Liver (tissue), 9 donors: ENCODE measurements around the gene ARHGAP8. TPM values are rescaled to one million over a fixed set of nuclear protein-coding genes. Genes with fewer than 3 reads are reported as not detected.

Source experiments
- DNase-seq: peaks from one replicate; pipeline ENCODE4 v3.0.0-alpha.2; 2017; ENCODE audit warnings: low spot score
- H3K27ac ChIP-seq, 2 donors: one replicate each; pipeline ENCODE4 v1.7.0; 2013; ENCODE audit warnings: inconsistent platforms in 2 of 2, low read length in 2 of 2, control low read depth in 1 of 2, low read depth in 1 of 2, mild to moderate bottlenecking in 1 of 2
- H3K27me3 ChIP-seq, 4 donors: one replicate each; pipeline versions ENCODE4 v1.6.1 to v1.7.0; 2013; ENCODE audit warnings: low read length in 3 of 4, inconsistent platforms in 1 of 4, mild to moderate bottlenecking in 1 of 4, moderate library complexity in 1 of 4; ENCODE audit not compliant: control insufficient read depth in 4 of 4, insufficient read depth in 4 of 4
- H3K36me3 ChIP-seq, 4 donors: one replicate each; pipeline versions ENCODE4 v1.6.1 to v1.7.0; 2013; ENCODE audit warnings: low read length in 3 of 4, mild to moderate bottlenecking in 3 of 4, low read depth in 1 of 4, moderate library complexity in 1 of 4; ENCODE audit not compliant: control insufficient read depth in 4 of 4, insufficient read depth in 3 of 4
- H3K4me1 ChIP-seq, 4 donors: one replicate each; pipeline versions ENCODE4 v1.6.1 to v1.7.0; 2013; ENCODE audit warnings: low read length in 3 of 4, mild to moderate bottlenecking in 3 of 4, moderate library complexity in 1 of 4; ENCODE audit not compliant: control insufficient read depth in 4 of 4, insufficient read depth in 4 of 4
- H3K4me3 ChIP-seq, 3 donors: one replicate each; pipeline versions ENCODE4 v1.6.1 to v1.7.0; 2013; ENCODE audit warnings: low read length in 3 of 3, control low read depth in 1 of 3, low read depth in 1 of 3, mild to moderate bottlenecking in 1 of 3
- H3K9ac ChIP-seq, 2 donors: one replicate each; pipeline ENCODE4 v1.7.0; 2013; ENCODE audit warnings: low read length in 2 of 2, mild to moderate bottlenecking in 2 of 2, moderate library complexity in 2 of 2, control low read depth in 1 of 2, low read depth in 1 of 2
- H3K9me3 ChIP-seq, 4 donors: one replicate each; pipeline versions ENCODE4 v1.6.1 to v1.7.0; 2013; ENCODE audit warnings: low read length in 3 of 4; ENCODE audit not compliant: control insufficient read depth in 4 of 4
- CTCF ChIP-seq: fragments of 150-350 bp; IDR thresholded peaks from 2 replicates; pipeline ENCODE4 v1.5.1; 2017; ENCODE audit warnings: improper control_type of control experiment, low read depth, low read length; ENCODE audit not compliant: missing input control
- EGR1 ChIP-seq, 2 donors: IDR thresholded peaks; 2 replicates each; pipeline ENCODE4 v1.6.1; 2016 to 2018; ENCODE audit warnings: antibody characterized with exemption in 2 of 2, low read depth in 2 of 2
- FOXA1 ChIP-seq: IDR thresholded peaks from 2 replicates; pipeline ENCODE4 v1.6.1; 2016; ENCODE audit warnings: antibody characterized with exemption
- FOXA2 ChIP-seq: IDR thresholded peaks from 2 replicates; pipeline ENCODE4 v1.6.1; 2016; ENCODE audit warnings: antibody characterized with exemption
- HNF4A ChIP-seq, 2 donors: conservative IDR thresholded peaks; 2 replicates each; pipeline ENCODE4 v1.6.1; 2016; ENCODE audit warnings: antibody characterized with exemption in 2 of 2, mild to moderate bottlenecking in 2 of 2
- HNF4G ChIP-seq: IDR thresholded peaks from 2 replicates; pipeline ENCODE4 v1.6.1; 2016; ENCODE audit warnings: antibody characterized with exemption
- JUND ChIP-seq, 2 donors: IDR thresholded peaks; 2 replicates each; pipeline ENCODE4 v1.6.1; 2016; ENCODE audit warnings: antibody characterized with exemption in 2 of 2
- NR2F2 ChIP-seq: IDR thresholded peaks from 2 replicates; pipeline ENCODE4 v1.6.1; 2016; ENCODE audit warnings: antibody characterized with exemption
- RAD21 ChIP-seq, 2 donors: IDR thresholded peaks; 2 replicates each; pipeline ENCODE4 v1.6.1; 2016; ENCODE audit warnings: antibody characterized with exemption in 2 of 2, mild to moderate bottlenecking in 2 of 2
- RXRA ChIP-seq, 2 donors: IDR thresholded peaks; 2 replicates each; pipeline ENCODE4 v1.6.1; 2017 to 2018; ENCODE audit warnings: antibody characterized with exemption in 2 of 2, mild to moderate bottlenecking in 1 of 2
- SP1 ChIP-seq: IDR thresholded peaks from 2 replicates; pipeline ENCODE4 v1.6.1; 2018; ENCODE audit warnings: antibody characterized with exemption, mild to moderate bottlenecking
- TAF1 ChIP-seq: conservative IDR thresholded peaks from 2 replicates; pipeline ENCODE4 v1.6.1; 2016; ENCODE audit warnings: antibody characterized with exemption, mild to moderate bottlenecking
- YY1 ChIP-seq: IDR thresholded peaks from 2 replicates; pipeline ENCODE4 v1.6.1; 2016; ENCODE audit warnings: antibody characterized with exemption, mild to moderate bottlenecking
- WGBS: extraction: QIAGEN DNeasy Blood & Tissue Kit; methylation state at CpG from one replicate; pipeline ENCODE4 v1.1.7; 2013; 5-methylcytosine and 5-hydroxymethylcytosine counted together
- polyA plus RNA-seq, 2 donors: library from polyadenylated mRNA; stranded (reverse) in 1 of 2; unstranded in 1 of 2; fragments of 200-250 nt in 1 of 2; fragments of >200 nt in 1 of 2; fragmentation: Nextera tagmentation in 1 of 2; extraction: Ambion mirVana in 1 of 2; gene quantifications; one replicate each; pipeline versions ENCODE4 v1.2.1 to v1.2.3, GENCODE V29; 2013 to 2015
- total RNA-seq, 2 donors: library from RNA; depleted of rRNA; stranded (reverse); fragments of >200 nt; gene quantifications; one replicate each; pipeline ENCODE4 v1.2.3, GENCODE V29; 2014
- TF ChIP-seq, protein P1 (sequence below): IDR thresholded peaks from 2 replicates; pipeline ENCODE4 v1.6.1; 2016; ENCODE audit warnings: antibody characterized with exemption, mild to moderate bottlenecking
- TF ChIP-seq, protein P2 (sequence below): IDR thresholded peaks from 2 replicates; pipeline ENCODE4 v1.6.1; 2016; ENCODE audit warnings: antibody characterized with exemption
- TF ChIP-seq, protein P3 (sequence below): IDR thresholded peaks from 2 replicates; pipeline ENCODE4 v1.6.1; 2016; ENCODE audit warnings: antibody characterized with exemption
- TF ChIP-seq, protein P4 (sequence below): IDR thresholded peaks from 2 replicates; pipeline ENCODE4 v1.6.1; 2016; ENCODE audit warnings: antibody characterized with exemption
- donor health status: healthy.
- donor health status: healthy.
- donor health status: healthy.
- donor health status: healthy.
- donor health status: healthy.

Gene ARHGAP8
- total and polyA plus RNA-seq, 4 donors, result 0.58 to 1.8 (median 1.1) TPM

DNA sequence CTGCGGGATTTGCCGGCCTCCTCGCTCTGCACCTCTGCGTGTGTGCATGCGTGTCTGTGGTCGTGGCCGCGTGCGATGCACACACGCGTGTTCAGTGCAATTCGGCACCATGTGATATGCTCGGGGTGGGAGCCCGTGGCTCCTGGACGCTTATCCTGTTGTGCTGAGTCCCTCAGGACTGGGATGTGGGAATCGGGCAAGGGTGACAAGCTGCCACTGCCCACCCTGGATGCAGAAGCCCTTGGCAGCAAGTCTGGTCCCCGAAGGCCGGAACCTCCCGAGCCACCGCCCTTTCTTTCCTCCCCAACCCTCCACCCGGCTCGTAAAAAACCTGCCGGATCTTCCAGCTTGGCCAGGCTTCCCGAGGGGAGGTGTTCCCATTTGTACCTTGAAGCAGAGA, 129.2 kb downstream of the ARHGAP8 start (continued):
- TF ChIP-seq, protein P1, sequence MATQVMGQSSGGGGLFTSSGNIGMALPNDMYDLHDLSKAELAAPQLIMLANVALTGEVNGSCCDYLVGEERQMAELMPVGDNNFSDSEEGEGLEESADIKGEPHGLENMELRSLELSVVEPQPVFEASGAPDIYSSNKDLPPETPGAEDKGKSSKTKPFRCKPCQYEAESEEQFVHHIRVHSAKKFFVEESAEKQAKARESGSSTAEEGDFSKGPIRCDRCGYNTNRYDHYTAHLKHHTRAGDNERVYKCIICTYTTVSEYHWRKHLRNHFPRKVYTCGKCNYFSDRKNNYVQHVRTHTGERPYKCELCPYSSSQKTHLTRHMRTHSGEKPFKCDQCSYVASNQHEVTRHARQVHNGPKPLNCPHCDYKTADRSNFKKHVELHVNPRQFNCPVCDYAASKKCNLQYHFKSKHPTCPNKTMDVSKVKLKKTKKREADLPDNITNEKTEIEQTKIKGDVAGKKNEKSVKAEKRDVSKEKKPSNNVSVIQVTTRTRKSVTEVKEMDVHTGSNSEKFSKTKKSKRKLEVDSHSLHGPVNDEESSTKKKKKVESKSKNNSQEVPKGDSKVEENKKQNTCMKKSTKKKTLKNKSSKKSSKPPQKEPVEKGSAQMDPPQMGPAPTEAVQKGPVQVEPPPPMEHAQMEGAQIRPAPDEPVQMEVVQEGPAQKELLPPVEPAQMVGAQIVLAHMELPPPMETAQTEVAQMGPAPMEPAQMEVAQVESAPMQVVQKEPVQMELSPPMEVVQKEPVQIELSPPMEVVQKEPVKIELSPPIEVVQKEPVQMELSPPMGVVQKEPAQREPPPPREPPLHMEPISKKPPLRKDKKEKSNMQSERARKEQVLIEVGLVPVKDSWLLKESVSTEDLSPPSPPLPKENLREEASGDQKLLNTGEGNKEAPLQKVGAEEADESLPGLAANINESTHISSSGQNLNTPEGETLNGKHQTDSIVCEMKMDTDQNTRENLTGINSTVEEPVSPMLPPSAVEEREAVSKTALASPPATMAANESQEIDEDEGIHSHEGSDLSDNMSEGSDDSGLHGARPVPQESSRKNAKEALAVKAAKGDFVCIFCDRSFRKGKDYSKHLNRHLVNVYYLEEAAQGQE, result no peak
- TF ChIP-seq EGR1 (IDR thresholded peaks at IDR 0.05; ENCODE audit: low read depth in 2 of 2), result no peak

DNA sequence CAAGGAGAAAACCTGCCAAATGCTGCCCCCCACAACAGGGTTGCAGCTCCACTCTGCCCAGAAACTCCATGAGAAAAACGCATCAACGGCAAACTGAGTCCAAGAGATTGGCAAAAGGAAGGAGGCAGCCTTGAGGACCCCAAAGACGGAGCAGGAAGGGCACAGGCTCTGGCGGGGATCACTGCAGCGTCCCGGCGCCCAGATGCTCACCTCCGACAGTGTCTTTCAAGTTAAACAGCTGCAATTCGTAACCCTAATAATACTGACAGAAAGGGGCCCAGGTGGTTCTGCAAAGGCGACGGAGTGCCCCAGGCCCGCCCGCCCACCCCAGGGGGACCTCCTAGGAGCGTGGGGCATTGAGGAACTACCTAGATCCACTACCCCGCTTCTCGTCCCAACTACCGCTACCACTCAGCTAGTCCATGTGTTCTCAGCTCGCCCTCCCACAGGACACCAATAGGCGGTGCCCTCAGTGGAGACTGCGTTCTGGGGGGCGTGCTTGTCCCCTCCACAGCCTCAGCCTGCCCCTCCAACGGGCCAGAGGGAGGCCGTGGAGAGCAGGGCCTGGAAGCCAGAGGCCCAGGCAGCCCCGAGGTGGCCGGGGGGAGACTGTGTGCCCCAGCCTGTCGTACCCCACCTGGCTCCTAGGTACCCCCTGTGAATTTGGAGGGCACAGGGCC, 130.0 kb downstream of the ARHGAP8 start:
- H3K27ac ChIP-seq, result no peak overlapping the region
- no peaks in the 10 kb centered on the region for H3K27me3 ChIP-seq
- no peak for DNase-seq
- H3K9ac ChIP-seq, result no peak overlapping the region
- TF ChIP-seq FOXA1 (no peak), YY1 (no peak), CTCF (no peak), JUND (IDR thresholded peaks at IDR 0.05) (no peak), FOXA2 (no peak), RAD21 (IDR thresholded peaks at IDR 0.05) (no peak), HNF4G (no peak), TAF1 (no peak), EGR1 (IDR thresholded peaks at IDR 0.05; ENCODE audit: low read depth in 2 of 2) (no peak)
- TF ChIP-seq, protein P2, sequence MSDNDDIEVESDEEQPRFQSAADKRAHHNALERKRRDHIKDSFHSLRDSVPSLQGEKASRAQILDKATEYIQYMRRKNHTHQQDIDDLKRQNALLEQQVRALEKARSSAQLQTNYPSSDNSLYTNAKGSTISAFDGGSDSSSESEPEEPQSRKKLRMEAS, result no peak
- 88% methylated on average over 26 of the region's 26 CpGs for WGBS
- no peaks in the 10 kb centered on the region for H3K36me3 ChIP-seq
- no peak overlapping the region for H3K4me3 ChIP-seq
- H3K9me3 ChIP-seq, result peaks cover 0 to 9% (median 2%) of the 10 kb centered on the region in 4 donors
- H3K4me1 ChIP-seq, result no peaks in the 10 kb centered on the region

- Histone ChIP-seq H3K9me3 (peaks cover 0 to 6% (median 0%) of the 10 kb centered on the region in 4 donors), H3K36me3 (no peaks in the 10 kb centered on the region), H3K4me1 (no peaks in the 10 kb centered on the region), H3K27ac (no peak overlapping the region), H3K4me3 (no peak overlapping the region), H3K9ac (no peak overlapping the region), H3K27me3 (no peaks in the 10 kb centered on the region)
- DNase-seq, result no peak
- 87% methylated on average over 12 of the region's 12 CpGs for WGBS
- TF ChIP-seq TAF1, result no peak
- TF ChIP-seq, protein P3, sequence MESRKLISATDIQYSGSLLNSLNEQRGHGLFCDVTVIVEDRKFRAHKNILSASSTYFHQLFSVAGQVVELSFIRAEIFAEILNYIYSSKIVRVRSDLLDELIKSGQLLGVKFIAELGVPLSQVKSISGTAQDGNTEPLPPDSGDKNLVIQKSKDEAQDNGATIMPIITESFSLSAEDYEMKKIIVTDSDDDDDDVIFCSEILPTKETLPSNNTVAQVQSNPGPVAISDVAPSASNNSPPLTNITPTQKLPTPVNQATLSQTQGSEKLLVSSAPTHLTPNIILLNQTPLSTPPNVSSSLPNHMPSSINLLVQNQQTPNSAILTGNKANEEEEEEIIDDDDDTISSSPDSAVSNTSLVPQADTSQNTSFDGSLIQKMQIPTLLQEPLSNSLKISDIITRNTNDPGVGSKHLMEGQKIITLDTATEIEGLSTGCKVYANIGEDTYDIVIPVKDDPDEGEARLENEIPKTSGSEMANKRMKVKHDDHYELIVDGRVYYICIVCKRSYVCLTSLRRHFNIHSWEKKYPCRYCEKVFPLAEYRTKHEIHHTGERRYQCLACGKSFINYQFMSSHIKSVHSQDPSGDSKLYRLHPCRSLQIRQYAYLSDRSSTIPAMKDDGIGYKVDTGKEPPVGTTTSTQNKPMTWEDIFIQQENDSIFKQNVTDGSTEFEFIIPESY, result no peak
- TF ChIP-seq CTCF, result no peak
- TF ChIP-seq FOXA1, result no peak
- no peak for TF ChIP-seq HNF4A (conservative IDR thresholded peaks at IDR 0.05)
- TF ChIP-seq, protein P4, sequence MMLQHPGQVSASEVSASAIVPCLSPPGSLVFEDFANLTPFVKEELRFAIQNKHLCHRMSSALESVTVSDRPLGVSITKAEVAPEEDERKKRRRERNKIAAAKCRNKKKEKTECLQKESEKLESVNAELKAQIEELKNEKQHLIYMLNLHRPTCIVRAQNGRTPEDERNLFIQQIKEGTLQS, result no peak
- TF ChIP-seq YY1, result no peak
- TF ChIP-seq RAD21 (IDR thresholded peaks at IDR 0.05), result no peak
- no peak for TF ChIP-seq RXRA (IDR thresholded peaks at IDR 0.05)
- no peak for TF ChIP-seq HNF4G
- no peak for TF ChIP-seq EGR1 (IDR thresholded peaks at IDR 0.05; ENCODE audit: low read depth in 2 of 2)
- no peak for TF ChIP-seq JUND (IDR thresholded peaks at IDR 0.05)
- TF ChIP-seq NR2F2, result no peak
- no peak for TF ChIP-seq SP1
- no peak for TF ChIP-seq FOXA2
- TF ChIP-seq, protein P2, result no peak
These were observed 130.6 kb downstream of the ARHGAP8 start for GRCh38 chr22:44883011-44883421.
